Activated T-cell treated with anti-CD3 and anti-CD28 coated beads, Interleukin-2, amount 50 U/mL, for 24 hours (primary cell): Measurements from ENCODE around the gene HGFAC.

Experiments
- DNase-seq: peaks from one replicate; pipeline ENCODE4 v3.0.0-alpha.2; 2020
- H3K27ac Mint-ChIP-seq: 2 replicates; pipeline ENCODE4 v1.8.0; 2020; ENCODE audit warnings: mild to moderate bottlenecking, mixed read lengths
- H3K27me3 Mint-ChIP-seq: 2 replicates; pipeline ENCODE4 v1.8.0; 2020; ENCODE audit warnings: mixed read lengths
- H3K36me3 Mint-ChIP-seq: 2 replicates; pipeline ENCODE4 v1.8.0; 2020; ENCODE audit warnings: low read depth, mixed read lengths
- H3K4me1 Mint-ChIP-seq: 2 replicates; pipeline ENCODE4 v1.8.0; 2020; ENCODE audit warnings: low read depth, mixed read lengths
- H3K4me3 Mint-ChIP-seq: 2 replicates; pipeline ENCODE4 v1.8.0; 2020; ENCODE audit warnings: mild to moderate bottlenecking, moderate library complexity, mixed read lengths
- H3K9me3 Mint-ChIP-seq: 2 replicates; pipeline ENCODE4 v1.8.0; 2020; ENCODE audit warnings: mixed read lengths

The HGFAC gene

DNA sequence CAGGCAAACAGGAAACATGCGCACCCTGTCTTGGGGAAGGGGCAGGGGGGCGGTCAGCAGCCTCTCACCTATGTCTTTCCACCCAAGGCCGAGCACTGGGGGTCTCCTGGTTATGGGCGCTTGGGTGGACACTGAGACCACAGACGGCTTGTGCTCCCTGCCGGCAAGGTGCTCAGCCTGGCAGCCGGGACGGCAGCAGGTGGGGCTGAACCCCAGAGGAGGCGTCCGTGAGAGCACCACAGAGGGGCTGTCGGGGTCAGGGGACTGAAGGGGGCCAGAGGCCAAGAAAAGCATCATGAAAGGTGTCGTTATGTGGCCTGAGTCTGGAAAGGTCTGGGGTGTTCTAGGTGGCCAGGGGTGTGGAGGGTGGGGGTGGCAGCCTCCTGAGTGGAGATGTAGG is 40.9 kb downstream of the HGFAC start:
- no peak overlapping the region for H3K4me3 Mint-ChIP-seq
- no peak overlapping the region for H3K27ac Mint-ChIP-seq
- H3K4me1 Mint-ChIP-seq, result peaks cover 2% of the 10 kb centered on the region
- no peaks in the 10 kb centered on the region for H3K9me3 Mint-ChIP-seq
- no peak for DNase-seq
- H3K36me3 Mint-ChIP-seq, result no peaks in the 10 kb centered on the region
- peaks cover 38% of the 10 kb centered on the region for H3K27me3 Mint-ChIP-seq

DNA sequence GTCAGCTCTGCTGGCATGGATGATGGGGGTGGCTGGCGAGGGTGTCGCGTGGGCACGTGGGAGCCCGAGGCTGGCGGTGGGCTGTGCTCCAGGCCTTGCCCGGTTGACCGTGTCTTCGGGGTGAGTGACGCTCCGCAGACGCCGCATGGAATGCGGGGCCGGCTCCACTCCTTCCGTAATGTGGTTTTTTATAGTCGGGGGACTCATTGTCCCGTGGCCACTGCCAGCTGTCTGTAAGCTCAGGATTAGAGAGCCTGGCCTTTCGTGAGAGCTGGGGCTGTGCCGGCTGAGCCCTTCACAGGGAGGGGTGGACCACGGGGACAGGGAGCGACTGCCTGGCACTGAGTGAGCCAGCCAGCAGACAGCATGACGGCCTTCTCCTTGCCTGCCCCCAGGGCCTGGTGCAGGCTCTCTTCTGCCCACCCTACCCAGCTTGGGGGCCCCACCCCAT is 41.7 kb downstream of the HGFAC start:
- Mint-ChIP-seq H3K27ac (no peak overlapping the region), H3K9me3 (no peaks in the 10 kb centered on the region)
- DNase-seq, result no peak

DNA sequence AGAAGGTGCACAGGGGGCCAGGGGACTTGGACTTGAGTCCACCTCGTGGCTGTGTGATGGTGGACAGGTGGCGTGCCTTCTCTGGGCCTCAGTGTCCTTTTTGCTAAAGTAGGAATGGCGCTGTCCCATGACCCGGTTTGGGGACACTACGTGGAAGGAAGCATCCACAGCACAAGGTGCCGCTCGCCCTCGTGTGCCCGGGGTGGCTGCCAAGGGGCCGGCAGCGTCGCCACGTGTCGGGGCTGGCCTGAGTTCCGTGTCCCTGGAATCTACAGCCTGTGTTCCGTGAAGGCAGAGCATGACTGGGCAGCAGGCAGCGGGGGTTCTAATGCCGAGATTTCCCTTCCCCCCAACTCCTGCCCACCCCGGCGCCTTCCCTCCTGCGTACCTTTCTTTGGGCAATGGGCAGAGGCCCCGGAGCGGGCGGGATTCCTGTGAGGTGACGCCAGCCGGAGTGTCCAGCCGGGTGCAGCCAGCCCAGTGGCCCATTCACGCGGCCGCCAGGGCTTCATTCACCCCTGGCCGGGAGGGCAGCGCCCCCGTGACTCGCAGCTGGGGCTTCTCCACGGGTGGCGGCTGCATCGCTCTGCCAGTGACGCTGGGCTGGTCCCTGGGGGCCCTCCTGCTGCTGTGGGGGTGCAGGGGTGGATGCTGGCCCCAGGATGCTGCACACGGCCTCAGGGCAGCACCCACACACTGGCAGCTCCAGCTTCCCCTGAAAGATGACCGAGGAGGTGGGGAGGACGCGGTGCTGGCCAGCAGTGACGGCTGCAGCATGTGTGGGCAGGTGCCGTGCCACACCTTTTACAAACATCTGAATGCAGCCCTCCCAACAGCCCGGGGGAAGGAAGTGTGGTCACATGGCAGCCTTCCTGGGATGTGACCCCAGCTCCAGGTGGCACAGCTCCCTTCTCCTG is 42.5 kb downstream of the HGFAC start:
- Mint-ChIP-seq H3K27me3 (peaks cover 39% of the 10 kb centered on the region), H3K9me3 (no peaks in the 10 kb centered on the region), H3K27ac (no peak overlapping the region), H3K4me1 (peaks cover 2% of the 10 kb centered on the region), H3K36me3 (no peaks in the 10 kb centered on the region), H3K4me3 (no peak overlapping the region)
- no peak for DNase-seq

More for the DNA sequence above, 41.7 kb downstream of the HGFAC start:
- H3K4me1 Mint-ChIP-seq, result peaks cover 2% of the 10 kb centered on the region
- no peaks in the 10 kb centered on the region for H3K36me3 Mint-ChIP-seq
- H3K4me3 Mint-ChIP-seq, result no peak overlapping the region
- H3K27me3 Mint-ChIP-seq, result peaks cover 39% of the 10 kb centered on the region

DNA sequence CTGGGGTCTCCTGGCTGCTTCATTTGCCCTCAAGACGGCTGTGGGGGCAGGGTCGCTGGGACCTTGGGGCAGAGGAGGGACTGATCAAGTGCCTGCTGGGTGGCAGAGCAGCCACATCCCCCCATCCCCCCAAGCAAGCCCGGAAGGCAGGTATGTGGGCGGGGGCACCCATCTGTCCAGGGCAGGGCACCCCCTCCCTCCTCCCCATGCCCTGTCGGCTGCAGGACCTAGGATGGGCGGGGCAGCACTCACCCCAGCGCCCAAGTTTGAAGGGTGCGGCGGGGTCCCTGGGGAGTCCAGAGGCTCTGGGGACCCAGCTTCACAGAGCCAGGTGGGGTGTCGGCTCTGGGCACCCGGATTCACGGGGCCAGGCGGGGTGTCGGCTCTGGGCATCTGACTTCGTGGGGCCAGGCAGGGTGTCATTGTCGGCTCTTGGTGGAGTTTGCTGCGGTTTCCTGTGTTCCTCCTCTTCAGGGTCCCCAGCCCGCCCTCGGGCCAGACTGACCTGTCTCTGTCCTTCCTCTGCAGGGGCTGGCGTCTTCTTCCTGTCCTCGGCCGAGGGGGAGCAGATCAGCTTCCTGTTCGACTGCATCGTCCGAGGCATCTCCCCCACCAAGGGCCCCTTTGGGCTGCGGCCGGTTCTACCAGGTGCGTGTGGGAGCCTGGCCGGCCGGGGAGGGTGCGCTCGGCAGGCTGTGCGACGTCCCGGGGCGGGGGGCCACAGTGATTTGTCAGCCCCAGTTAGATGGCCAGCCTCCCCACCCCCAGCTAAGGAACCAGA is 43.4 kb downstream of the HGFAC start:
- H3K4me3 Mint-ChIP-seq, result no peak overlapping the region
- peaks cover 39% of the 10 kb centered on the region for H3K27me3 Mint-ChIP-seq
- H3K9me3 Mint-ChIP-seq, result no peaks in the 10 kb centered on the region
- no peaks in the 10 kb centered on the region for H3K36me3 Mint-ChIP-seq
- no peak for DNase-seq
- no peak overlapping the region for H3K27ac Mint-ChIP-seq
- peaks cover 2% of the 10 kb centered on the region for H3K4me1 Mint-ChIP-seq

DNA sequence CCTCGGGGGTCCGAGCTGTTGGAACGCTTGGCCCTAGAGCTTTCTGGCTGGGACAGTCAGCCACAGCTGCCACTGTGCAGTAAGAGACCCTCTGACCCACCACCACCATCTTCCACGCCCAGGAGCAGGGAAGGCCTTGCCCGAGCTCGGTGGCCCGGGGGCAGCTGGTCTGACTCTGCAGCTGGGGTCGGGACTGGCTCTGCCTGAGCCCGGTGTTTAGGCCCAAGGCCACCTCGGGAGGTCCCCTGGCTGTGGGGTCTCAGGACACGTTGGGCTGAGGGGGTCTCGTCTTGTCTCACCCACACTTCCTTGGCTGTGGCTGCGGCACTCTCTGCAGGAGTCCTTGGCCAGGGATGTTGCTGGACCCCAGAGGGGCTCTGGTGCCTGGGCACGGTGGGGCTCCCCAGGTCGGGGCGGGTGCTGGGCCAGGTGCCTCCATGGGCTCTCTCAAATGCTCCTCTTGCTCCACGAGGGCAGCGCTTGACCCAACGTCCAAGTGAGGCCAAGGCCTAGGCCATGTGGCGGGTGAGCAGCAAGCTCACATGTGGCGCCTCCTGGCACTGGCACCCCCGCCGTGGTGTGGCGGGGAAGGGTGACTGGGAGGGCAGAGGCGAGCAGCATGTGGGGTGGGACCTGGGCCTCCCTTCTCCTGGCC is 44.2 kb downstream of the HGFAC start:
- Mint-ChIP-seq H3K4me1 (peaks cover 2% of the 10 kb centered on the region), H3K36me3 (no peaks in the 10 kb centered on the region), H3K9me3 (no peaks in the 10 kb centered on the region), H3K27me3 (peaks cover 33% of the 10 kb centered on the region), H3K27ac (no peak overlapping the region), H3K4me3 (no peak overlapping the region)
- DNase-seq, result no peak

DNA sequence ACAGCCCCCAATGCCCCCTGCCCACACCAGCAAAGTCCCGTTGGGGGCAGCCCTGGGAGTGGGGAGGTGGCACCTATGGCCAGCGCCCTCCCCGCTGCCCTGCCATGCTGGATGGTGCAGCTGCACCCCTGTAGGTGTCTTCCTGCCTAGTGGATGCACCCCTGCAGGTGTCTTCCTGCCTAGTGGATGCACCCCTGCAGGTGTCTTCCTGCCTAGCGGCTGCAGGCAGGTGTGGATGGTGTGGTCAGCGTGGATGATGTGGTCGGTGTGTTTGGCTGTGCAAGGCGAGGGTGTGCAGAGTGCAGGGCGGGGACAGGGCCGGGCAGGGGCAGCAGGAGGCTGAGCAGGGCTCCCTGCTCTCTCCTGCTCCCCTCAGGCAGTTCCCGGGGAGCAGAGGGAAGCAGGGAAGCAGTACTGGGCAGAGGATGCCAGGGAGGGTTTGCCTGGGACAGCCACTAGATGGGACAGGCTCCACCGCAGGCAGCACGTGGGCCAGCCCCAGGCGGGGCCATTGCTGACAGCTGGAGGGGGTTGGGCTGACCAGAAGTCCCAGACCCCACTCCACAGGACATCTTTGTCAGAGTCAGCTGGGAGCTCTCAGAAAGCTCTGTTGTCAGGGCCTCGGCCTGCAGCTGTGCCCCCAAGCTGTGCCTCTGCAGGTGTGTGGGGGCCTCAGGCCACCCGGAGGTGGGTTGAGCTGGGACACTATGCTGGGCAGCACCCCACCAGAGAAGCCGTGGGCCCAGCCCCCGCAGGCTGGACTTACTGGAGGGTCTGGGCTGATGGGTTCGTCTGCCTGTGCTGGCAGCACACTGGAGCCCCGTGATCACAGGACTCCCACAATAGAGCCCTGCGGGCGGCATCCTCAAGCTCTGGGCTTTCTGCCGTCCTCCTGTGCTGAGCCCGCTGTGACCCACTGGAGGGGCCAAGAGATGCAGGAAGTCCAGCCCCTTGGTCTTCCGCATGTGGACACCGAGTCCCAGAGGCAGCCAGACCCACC is 45.1 kb downstream of the HGFAC start:
- Mint-ChIP-seq H3K36me3 (no peaks in the 10 kb centered on the region), H3K27me3 (peaks cover 30% of the 10 kb centered on the region), H3K4me3 (no peak overlapping the region), H3K9me3 (no peaks in the 10 kb centered on the region), H3K27ac (no peak overlapping the region), H3K4me1 (peaks cover 2% of the 10 kb centered on the region)
- no peak for DNase-seq

DNA sequence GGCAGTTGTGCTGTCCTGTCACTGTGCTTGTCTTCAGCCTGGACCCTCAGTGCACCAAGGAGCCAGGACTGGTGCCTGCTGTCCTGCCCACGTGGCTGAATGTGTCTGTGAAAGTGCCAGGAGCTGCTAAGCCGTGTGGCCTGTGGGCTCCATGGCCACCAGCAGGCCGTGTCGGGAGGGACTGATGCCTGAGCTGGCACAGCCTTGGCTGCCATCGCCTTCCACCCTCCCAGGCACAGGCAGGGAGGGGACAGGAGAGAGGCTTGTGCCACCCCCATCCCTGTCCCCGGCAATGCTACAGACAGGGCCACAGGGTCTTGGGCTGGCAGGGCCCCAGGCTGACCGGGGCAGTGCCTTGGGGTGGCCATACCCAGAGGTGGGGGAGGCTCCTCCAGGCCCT is 46.1 kb downstream of the HGFAC start:
- Mint-ChIP-seq H3K27ac (no peak overlapping the region), H3K4me3 (no peak overlapping the region), H3K4me1 (peaks cover 2% of the 10 kb centered on the region), H3K27me3 (peaks cover 28% of the 10 kb centered on the region), H3K9me3 (no peaks in the 10 kb centered on the region), H3K36me3 (no peaks in the 10 kb centered on the region)
- no peak for DNase-seq

DNA sequence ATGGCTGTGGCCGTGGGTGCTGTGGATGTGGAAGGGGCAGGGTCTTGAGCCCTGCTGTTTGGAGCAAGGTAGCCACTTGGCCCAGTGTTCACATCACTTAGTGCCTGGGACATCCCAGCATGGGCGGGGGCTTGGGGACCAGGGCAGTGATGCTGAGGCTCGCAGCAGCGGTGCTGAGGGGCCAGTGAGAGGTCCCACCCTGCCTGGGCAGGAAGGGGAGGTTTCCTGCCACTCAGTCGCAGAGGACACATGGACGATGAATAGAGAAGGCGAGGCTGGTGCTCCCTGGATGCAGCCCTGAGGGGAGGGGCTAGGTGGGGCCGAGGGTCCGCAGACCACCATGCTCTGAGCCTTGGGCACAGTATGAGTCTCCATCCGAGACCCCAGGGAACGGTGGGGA is 47.1 kb downstream of the HGFAC start:
- Mint-ChIP-seq H3K4me1 (peaks cover 2% of the 10 kb centered on the region), H3K27ac (no peak overlapping the region), H3K27me3 (peaks cover 26% of the 10 kb centered on the region), H3K4me3 (no peak overlapping the region), H3K9me3 (no peaks in the 10 kb centered on the region), H3K36me3 (no peaks in the 10 kb centered on the region)
- DNase-seq, result no peak

DNA sequence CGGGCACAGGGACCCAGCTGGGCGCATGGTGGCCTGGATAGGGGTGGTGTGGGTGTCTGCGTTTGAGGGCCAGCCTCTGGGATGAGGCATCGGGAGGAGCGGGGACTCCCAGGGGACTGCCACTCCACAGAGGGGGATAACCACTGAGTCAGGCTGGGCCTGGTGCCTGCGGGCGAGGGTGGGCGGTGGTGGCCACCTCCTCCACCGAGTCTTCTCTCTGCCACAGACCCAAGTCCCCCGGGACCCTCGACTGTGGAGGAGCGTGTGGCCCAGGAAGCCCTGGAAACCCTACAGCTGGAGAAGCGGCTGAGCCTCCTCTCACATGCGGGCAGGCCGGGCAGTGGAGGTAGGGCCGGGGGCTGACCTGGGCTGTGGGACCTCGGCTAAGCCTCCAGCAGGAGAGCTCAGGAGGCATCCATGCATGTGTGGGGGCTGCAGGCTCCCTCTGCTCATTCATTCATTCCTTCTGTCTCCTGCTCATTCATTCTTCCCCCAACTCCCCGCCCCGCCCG is 47.7 kb downstream of the HGFAC start:
- H3K36me3 Mint-ChIP-seq, result no peaks in the 10 kb centered on the region
- H3K4me1 Mint-ChIP-seq, result peaks cover 2% of the 10 kb centered on the region
- no peak overlapping the region for H3K4me3 Mint-ChIP-seq
- H3K9me3 Mint-ChIP-seq, result no peaks in the 10 kb centered on the region
- H3K27me3 Mint-ChIP-seq, result peaks cover 27% of the 10 kb centered on the region
- DNase-seq, result no peak
- no peak overlapping the region for H3K27ac Mint-ChIP-seq

DNA sequence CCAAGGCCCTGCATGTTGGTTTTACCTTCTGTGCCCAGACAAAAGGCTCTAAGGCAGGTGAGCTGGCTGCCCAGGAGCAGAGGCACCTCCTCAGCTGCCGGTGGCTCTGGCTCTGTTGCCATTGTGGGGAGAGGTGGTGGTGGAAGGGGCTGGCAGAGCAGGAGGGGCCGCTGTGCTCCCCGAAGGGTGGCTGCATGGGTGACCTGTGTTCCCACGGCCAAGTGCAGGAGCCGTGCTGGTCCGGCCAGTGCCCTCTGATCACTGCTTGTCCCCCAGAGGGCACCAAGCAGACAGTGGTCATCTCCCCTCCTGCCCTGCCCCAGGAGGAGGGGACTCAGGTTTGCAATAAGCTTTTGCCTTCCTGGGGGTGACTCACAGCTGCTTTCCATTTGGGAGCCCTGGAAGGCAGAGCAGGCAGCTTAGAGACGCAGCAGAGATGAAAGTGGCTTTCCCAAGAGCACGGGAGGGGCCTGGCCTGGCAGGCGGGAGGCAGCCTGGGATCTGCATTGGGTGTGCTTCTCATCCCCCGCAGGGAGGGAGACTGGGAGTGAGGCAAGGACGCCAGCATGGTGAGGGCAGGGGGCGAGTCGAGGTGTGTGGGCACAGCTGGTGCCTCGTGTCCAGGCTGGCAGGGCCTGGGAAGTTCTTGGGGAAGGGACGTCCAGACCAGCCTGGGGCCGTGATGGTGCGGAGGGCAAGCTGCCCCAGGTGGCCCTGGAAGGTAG is 50.1 kb downstream of the HGFAC start:
- Mint-ChIP-seq H3K27me3 (peaks cover 32% of the 10 kb centered on the region), H3K36me3 (no peaks in the 10 kb centered on the region), H3K9me3 (no peaks in the 10 kb centered on the region), H3K4me1 (no peaks in the 10 kb centered on the region), H3K4me3 (no peak overlapping the region), H3K27ac (no peak overlapping the region)
- no peak for DNase-seq

DNA sequence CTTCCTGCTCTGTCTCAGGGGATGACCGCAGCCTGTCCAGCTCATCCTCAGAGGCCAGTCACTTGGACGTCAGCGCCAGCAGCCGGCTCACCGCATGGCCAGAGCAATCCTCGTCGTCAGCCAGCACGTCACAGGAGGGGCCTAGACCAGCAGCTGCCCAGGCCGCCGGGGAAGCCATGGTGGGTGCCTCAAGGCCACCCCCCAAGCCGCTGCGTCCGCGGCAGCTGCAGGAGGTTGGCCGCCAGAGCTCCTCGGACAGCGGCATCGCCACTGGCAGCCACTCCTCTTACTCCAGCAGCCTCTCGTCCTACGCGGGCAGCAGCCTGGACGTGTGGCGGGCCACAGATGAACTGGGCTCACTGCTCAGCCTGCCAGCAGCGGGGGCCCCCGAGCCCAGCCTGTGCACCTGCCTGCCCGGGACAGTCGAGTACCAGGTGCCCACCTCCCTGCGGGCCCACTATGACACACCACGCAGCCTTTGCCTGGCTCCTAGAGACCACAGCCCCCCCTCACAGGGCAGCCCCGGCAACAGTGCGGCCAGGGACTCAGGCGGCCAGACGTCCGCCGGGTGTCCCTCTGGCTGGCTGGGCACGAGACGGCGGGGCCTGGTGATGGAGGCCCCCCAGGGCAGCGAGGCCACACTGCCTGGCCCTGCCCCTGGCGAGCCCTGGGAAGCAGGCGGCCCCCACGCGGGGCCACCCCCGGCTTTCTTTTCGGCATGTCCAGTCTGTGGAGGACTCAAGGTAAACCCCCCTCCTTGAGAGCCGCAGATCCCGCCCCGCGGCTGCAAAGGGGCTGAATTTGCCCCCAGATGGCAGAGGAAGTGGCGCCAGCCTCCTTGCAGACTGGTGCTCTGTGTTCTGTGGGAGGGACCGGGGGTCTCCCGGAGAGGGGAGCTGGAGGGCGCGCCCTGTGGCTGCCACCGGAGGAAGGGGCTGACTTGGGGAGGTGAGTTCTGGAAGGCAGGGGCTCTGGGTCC is 51.3 kb downstream of the HGFAC start:
- Mint-ChIP-seq H3K9me3 (no peaks in the 10 kb centered on the region), H3K4me1 (no peaks in the 10 kb centered on the region), H3K27ac (no peak overlapping the region), H3K27me3 (peaks cover 30% of the 10 kb centered on the region), H3K36me3 (no peaks in the 10 kb centered on the region), H3K4me3 (no peak overlapping the region)
- no peak for DNase-seq

DNA sequence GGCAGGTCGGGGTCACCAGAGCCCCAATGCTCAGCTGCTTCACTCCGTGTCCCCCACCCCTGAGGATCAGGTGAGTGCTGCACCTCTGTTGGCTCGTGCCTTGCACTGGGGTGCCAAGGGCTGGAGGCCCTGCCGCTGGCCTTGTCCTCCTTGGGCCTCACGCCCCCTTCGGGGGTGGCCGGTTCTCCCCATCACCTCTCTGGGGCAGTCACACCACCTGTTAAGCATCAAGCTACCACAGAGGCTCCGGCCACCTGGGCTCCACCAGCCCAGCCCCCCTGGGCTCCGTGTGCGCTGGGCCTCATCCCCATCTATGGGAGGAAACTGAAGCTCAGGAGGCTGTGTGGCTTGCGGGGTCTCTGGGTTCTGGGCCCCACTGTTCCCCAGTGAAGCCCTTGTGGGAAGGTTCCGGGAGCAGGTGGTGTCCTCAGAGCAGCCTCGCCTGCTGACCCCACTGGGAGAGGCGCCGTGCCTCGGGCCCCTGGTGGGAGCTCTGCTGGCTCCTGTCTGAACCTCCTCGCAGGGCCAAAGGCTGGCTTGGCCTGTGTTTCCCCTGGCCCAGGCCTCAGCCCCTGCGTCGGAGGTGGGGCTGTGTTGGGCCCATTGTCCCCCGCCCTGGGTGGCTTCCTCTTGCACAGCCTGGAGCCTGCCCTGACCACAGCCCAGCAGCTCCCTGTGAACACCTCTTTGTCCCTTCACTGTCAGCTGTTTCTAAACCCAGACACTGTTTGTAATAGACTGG is 52.1 kb downstream of the HGFAC start:
- H3K27me3 Mint-ChIP-seq, result peaks cover 30% of the 10 kb centered on the region
- no peak for DNase-seq
- no peak overlapping the region for H3K4me3 Mint-ChIP-seq
- no peaks in the 10 kb centered on the region for H3K36me3 Mint-ChIP-seq
- no peak overlapping the region for H3K27ac Mint-ChIP-seq
- no peaks in the 10 kb centered on the region for H3K4me1 Mint-ChIP-seq
- H3K9me3 Mint-ChIP-seq, result no peaks in the 10 kb centered on the region
